Colonic mucosa (tissue), 4 donors: ENCODE data around the gene TSR1. TPM values are rescaled to one million over a fixed set of nuclear protein-coding genes. Genes with fewer than 3 reads are reported as not detected.

Experiments used
- DNase-seq: peaks from one replicate; pipeline ENCODE4 v3.0.0-alpha.2; 2020
- H3K27ac ChIP-seq: fragments of 200-600 bp; one replicate; pipeline ENCODE4 v1.8.0; 2021
- H3K27me3 ChIP-seq: fragments of 200-600 bp; one replicate; pipeline ENCODE4 v1.8.0; 2021
- H3K36me3 ChIP-seq: fragments of 200-600 bp; one replicate; pipeline ENCODE4 v1.8.0; 2021
- H3K4me1 ChIP-seq: fragments of 200-600 bp; one replicate; pipeline ENCODE4 v1.8.0; 2021; ENCODE audit warnings: mild to moderate bottlenecking
- H3K4me3 ChIP-seq: fragments of 200-600 bp; one replicate; pipeline ENCODE4 v1.8.0; 2021
- H3K9ac ChIP-seq, 2 donors: one replicate each; pipeline ENCODE4 v1.7.0; 2013; ENCODE audit warnings: control low read depth in 2 of 2, low read depth in 2 of 2, low read length in 2 of 2
- H3K9me3 ChIP-seq: fragments of 200-600 bp; one replicate; pipeline ENCODE4 v1.8.0; 2021
- CTCF ChIP-seq: fragments of 200-600 bp; IDR thresholded peaks from one replicate; pipeline ENCODE4 v1.8.0; 2022; ENCODE audit warnings: antibody characterized with exemption, mild to moderate bottlenecking
- intact Hi-C: fragments of 100-400 bp; cut with DNase I; formaldehyde crosslinking; loops from one replicate; pipeline ENCODE4 v1.14.1; 2022
- total RNA-seq, 2 donors: library from RNA; stranded (reverse); fragmentation: NEBNext Ultra II Directional in 1 of 2; extraction: Animal tissue kit (Norgen Biotek cat#: 25700) in 1 of 2; gene quantifications; one replicate each; pipeline ENCODE4 v1.2.1, GENCODE V29; 2021
- donor health status: healthy.
- donor health status: DM: no; HTN: no; CAD: no.
- donor health status: DM: no; HTN: no; CAD: no.

Gene TSR1
- total RNA-seq, 2 donors from 2014 or later: 13.7 to 28.5 TPM

- no peak overlapping the region for H3K27ac ChIP-seq
- intact Hi-C loops: no loop called here
- no peak overlapping the region for H3K9ac ChIP-seq
- no peaks in the 10 kb centered on the region for H3K36me3 ChIP-seq
- H3K4me3 ChIP-seq: no peak overlapping the region
- H3K4me1 ChIP-seq: no peaks in the 10 kb centered on the region
- no peak for DNase-seq
- no peaks in the 10 kb centered on the region for H3K9me3 ChIP-seq
- H3K27me3 ChIP-seq: no peaks in the 10 kb centered on the region
- no peak for TF ChIP-seq CTCF
Measured at GRCh38 chr17:2368359-2368758, 32.1 kb upstream of the TSR1 start.

- Histone ChIP-seq H3K9me3 (no peaks in the 10 kb centered on the region), H3K27me3 (no peaks in the 10 kb centered on the region), H3K36me3 (no peaks in the 10 kb centered on the region), H3K27ac (no peak overlapping the region), H3K9ac (no peak overlapping the region), H3K4me3 (no peak overlapping the region), H3K4me1 (no peaks in the 10 kb centered on the region)
- intact Hi-C loops: no loop called here
- DNase-seq: no peak
- TF ChIP-seq CTCF: no peak
Measured at GRCh38 chr17:2366747-2367494, 30.7 kb upstream of the TSR1 start.

GRCh38 chr17:2365132-2365531 lies 28.9 kb upstream of the TSR1 start:
- H3K9ac ChIP-seq: no peak overlapping the region
- H3K4me1 ChIP-seq: no peaks in the 10 kb centered on the region
- no peak for TF ChIP-seq CTCF
- DNase-seq: no peak
- H3K27me3 ChIP-seq: no peaks in the 10 kb centered on the region
- H3K27ac ChIP-seq: no peak overlapping the region
- H3K9me3 ChIP-seq: no peaks in the 10 kb centered on the region
- intact Hi-C loops: no loop called here
- no peaks in the 10 kb centered on the region for H3K36me3 ChIP-seq
- H3K4me3 ChIP-seq: no peak overlapping the region

- H3K27me3 ChIP-seq: no peaks in the 10 kb centered on the region
- no peak overlapping the region for H3K9ac ChIP-seq
- no peaks in the 10 kb centered on the region for H3K9me3 ChIP-seq
- no peaks in the 10 kb centered on the region for H3K4me1 ChIP-seq
- no peak overlapping the region for H3K4me3 ChIP-seq
- no peaks in the 10 kb centered on the region for H3K36me3 ChIP-seq
- no peak overlapping the region for H3K27ac ChIP-seq
- no peak for TF ChIP-seq CTCF
- no peak for DNase-seq
- intact Hi-C loops: no loop called here
Measured at GRCh38 chr17:2364763-2365116, 28.5 kb upstream of the TSR1 start.

- Histone ChIP-seq H3K4me1 (no peaks in the 10 kb centered on the region), H3K9ac (no peak overlapping the region), H3K9me3 (no peaks in the 10 kb centered on the region), H3K4me3 (no peak overlapping the region), H3K36me3 (no peaks in the 10 kb centered on the region), H3K27me3 (no peaks in the 10 kb centered on the region), H3K27ac (no peak overlapping the region)
- intact Hi-C loops: no loop called here
- no peak for DNase-seq
- TF ChIP-seq CTCF: no peak
Measured at GRCh38 chr17:2363851-2364762, 27.9 kb upstream of the TSR1 start.
